Astrocyte (in vitro differentiated cells and primary cell): ENCODE data around the gene PML. TPM values are rescaled to one million over a fixed set of nuclear protein-coding genes. Genes with fewer than 3 reads are reported as not detected.

Experiments
- DNase-seq: peaks from one replicate; pipeline ENCODE4 v3.0.0-alpha.2; 2010; ENCODE audit warnings: low read depth
- FAIRE-seq: peaks from 2 replicates; lab custom pipeline; 2011; peaks lifted over from hg19 to GRCh38; lab: Jason Lieb, UNC
- H2AFZ ChIP-seq: 2 replicates; pipeline ENCODE4 v1.6.0; 2012; ENCODE audit warnings: low read depth, low read length, inconsistent platforms
- H3K27ac ChIP-seq: 2 replicates; pipeline ENCODE4 v1.5.1; 2011; ENCODE audit warnings: low read depth, low read length, inconsistent platforms
- H3K27me3 ChIP-seq: 2 replicates; pipeline ENCODE4 v1.6.0; 2011; ENCODE audit warnings: low read length, inconsistent platforms; ENCODE audit not compliant: insufficient read depth
- H3K36me3 ChIP-seq: 2 replicates; pipeline ENCODE4 v1.5.1; 2011; ENCODE audit warnings: low read length, inconsistent platforms; ENCODE audit not compliant: insufficient read depth
- H3K4me1 ChIP-seq: 2 replicates; pipeline ENCODE4 v1.5.1; 2011; ENCODE audit warnings: low read length, inconsistent platforms; ENCODE audit not compliant: insufficient read depth
- H3K4me2 ChIP-seq: 2 replicates; pipeline ENCODE4 v1.6.0; 2012; ENCODE audit warnings: low read length, inconsistent platforms
- H3K4me3 ChIP-seq: 2 replicates; pipeline ENCODE4 v1.5.1; 2011; ENCODE audit warnings: low read depth, mild to moderate bottlenecking, low read length, inconsistent platforms; ENCODE audit not compliant: insufficient read depth
- H3K79me2 ChIP-seq: 2 replicates; pipeline ENCODE4 v1.6.0; 2012; ENCODE audit warnings: mild to moderate bottlenecking, low read length, inconsistent platforms; ENCODE audit not compliant: insufficient read depth
- H3K9ac ChIP-seq: 2 replicates; pipeline ENCODE4 v1.6.0; 2012; ENCODE audit warnings: mild to moderate bottlenecking, low read length, inconsistent platforms
- H3K9me3 ChIP-seq: 2 replicates; pipeline ENCODE4 v1.5.1; 2012; ENCODE audit warnings: low read depth, mild to moderate bottlenecking, low read length, inconsistent platforms; ENCODE audit not compliant: insufficient read depth
- H4K20me1 ChIP-seq: 2 replicates; pipeline ENCODE4 v1.6.0; 2012; ENCODE audit warnings: low read length, inconsistent platforms; ENCODE audit not compliant: insufficient read depth
- H3K27ac Mint-ChIP-seq: one replicate; pipeline ENCODE4 v1.8.0; 2021; ENCODE audit warnings: mild to moderate bottlenecking, mixed read lengths; ENCODE audit not compliant: unreplicated experiment
- H3K27me3 Mint-ChIP-seq: one replicate; pipeline ENCODE4 v1.8.0; 2021; ENCODE audit warnings: low read depth, mixed read lengths; ENCODE audit not compliant: unreplicated experiment
- H3K36me3 Mint-ChIP-seq: one replicate; pipeline ENCODE4 v1.8.0; 2021; ENCODE audit warnings: low read depth, mixed read lengths; ENCODE audit not compliant: unreplicated experiment
- H3K4me1 Mint-ChIP-seq: one replicate; pipeline ENCODE4 v1.8.0; 2021; ENCODE audit warnings: low read depth, mixed read lengths; ENCODE audit not compliant: unreplicated experiment
- H3K4me3 Mint-ChIP-seq: one replicate; pipeline ENCODE4 v1.8.0; 2021; ENCODE audit warnings: mild to moderate bottlenecking, moderate library complexity, mixed read lengths; ENCODE audit not compliant: unreplicated experiment
- H3K9me3 Mint-ChIP-seq: one replicate; pipeline ENCODE4 v1.8.0; 2021; ENCODE audit warnings: mild to moderate bottlenecking, mixed read lengths; ENCODE audit not compliant: unreplicated experiment
- EZH2 ChIP-seq: IDR thresholded peaks from 2 replicates; pipeline ENCODE4 v1.6.1; 2012; ENCODE audit warnings: mild to moderate bottlenecking, low read length, inconsistent platforms; ENCODE audit not compliant: insufficient read depth
- total RNA-seq: library from RNA; stranded (reverse); gene quantifications from 2 replicates; pipeline ENCODE4 v1.2.1, GENCODE V29; 2021
- TF ChIP-seq, protein P1 (sequence below): IDR thresholded peaks from 2 replicates; pipeline ENCODE4 v1.5.1; 2011; ENCODE audit warnings: low read depth, mild to moderate bottlenecking, inconsistent platforms, low read length, moderate library complexity; ENCODE audit not compliant: insufficient read depth

Gene PML
- total RNA-seq, 1 donor from 2014 or later = 116 TPM

DNA sequence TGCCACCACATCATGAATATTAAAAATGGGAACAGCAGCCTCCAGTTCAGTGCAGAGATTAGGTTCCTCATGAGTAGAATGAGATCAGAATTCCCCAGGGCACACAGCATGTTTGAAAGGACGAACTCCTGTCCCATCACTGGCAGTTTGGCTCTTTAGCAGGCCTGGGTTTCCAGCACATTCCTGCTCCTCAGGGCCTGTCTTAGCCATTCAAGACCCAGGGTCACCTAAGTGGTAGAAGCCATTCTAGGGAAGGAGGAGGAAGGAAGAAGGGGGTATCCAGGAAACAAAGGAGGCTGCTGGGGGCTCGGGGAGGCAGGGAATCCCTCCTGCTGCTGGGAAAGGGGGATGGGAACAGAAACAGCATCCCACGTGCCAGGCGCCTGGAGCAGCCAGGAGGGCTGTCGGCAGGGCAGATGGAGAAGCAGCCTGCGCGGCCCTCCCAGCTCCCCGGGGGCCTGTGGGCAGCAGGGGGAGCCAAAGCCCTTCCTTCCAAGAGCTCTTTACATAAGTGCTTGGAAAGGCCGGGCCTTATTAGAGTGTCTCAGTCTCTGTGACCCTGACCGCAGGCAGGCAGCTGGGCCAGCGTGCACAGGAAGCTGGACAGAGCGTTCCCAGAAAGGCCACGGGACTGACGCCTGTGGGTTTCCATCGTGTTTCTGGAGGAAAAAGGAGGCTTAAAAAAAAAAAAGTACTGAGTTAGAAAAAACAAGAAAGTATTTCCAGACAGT is 43.5 kb upstream of the PML start:
- Histone ChIP-seq H3K27ac (peak overlapping the region; percentile 83), H3K9me3 (no peaks in the 10 kb centered on the region), H3K4me2 (peak overlapping the region; percentile 61), H3K4me3 (no peak overlapping the region), H3K9ac (peak overlapping the region; percentile 76), H2AFZ (no peak overlapping the region), H3K79me2 (no peaks in the 10 kb centered on the region), H3K4me1 (peaks cover 23% of the 10 kb centered on the region), H3K27me3 (no peaks in the 10 kb centered on the region), H3K36me3 (peaks cover 39% of the 10 kb centered on the region), H4K20me1 (peaks cover 6% of the 10 kb centered on the region)
- Mint-ChIP-seq H3K27me3 (no peaks in the 10 kb centered on the region), H3K9me3 (no peaks in the 10 kb centered on the region), H3K36me3 (peaks cover 25% of the 10 kb centered on the region), H3K27ac (peak overlapping the region; percentile 96), H3K4me1 (peaks cover 39% of the 10 kb centered on the region), H3K4me3 (peak overlapping the region; percentile 29)
- TF ChIP-seq EZH2 = no peak
- TF ChIP-seq, protein P1, sequence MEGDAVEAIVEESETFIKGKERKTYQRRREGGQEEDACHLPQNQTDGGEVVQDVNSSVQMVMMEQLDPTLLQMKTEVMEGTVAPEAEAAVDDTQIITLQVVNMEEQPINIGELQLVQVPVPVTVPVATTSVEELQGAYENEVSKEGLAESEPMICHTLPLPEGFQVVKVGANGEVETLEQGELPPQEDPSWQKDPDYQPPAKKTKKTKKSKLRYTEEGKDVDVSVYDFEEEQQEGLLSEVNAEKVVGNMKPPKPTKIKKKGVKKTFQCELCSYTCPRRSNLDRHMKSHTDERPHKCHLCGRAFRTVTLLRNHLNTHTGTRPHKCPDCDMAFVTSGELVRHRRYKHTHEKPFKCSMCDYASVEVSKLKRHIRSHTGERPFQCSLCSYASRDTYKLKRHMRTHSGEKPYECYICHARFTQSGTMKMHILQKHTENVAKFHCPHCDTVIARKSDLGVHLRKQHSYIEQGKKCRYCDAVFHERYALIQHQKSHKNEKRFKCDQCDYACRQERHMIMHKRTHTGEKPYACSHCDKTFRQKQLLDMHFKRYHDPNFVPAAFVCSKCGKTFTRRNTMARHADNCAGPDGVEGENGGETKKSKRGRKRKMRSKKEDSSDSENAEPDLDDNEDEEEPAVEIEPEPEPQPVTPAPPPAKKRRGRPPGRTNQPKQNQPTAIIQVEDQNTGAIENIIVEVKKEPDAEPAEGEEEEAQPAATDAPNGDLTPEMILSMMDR = peak; percentile 64
- DNase-seq (peak; percentile 98), FAIRE-seq (peak; percentile 17)

DNA sequence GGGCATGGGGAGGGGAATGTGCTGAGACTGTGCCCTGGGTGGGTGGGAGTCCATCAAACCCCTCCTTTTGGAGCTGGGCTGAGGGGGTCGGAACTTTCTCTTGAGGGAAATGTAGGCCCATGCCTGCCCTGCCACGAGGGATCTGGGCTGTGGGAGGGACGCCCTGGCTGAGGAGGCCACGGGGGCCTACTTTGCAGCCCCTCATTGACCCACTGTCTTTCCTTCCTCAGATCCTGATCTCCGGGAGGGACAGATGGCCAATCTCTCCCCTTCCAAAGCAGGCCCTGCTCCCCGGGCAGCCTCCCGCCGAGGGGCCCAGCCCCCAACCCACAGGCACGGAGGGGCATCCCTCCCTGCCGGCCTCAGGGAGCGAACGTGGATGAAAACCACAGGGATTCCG is 42.9 kb upstream of the PML start:
- H3K27ac Mint-ChIP-seq = peak overlapping the region; percentile 96
- H3K27me3 Mint-ChIP-seq = no peaks in the 10 kb centered on the region
- H3K4me2 ChIP-seq = peak overlapping the region; percentile 61
- H3K9ac ChIP-seq = peak overlapping the region; percentile 76
- no peaks in the 10 kb centered on the region for H3K79me2 ChIP-seq
- no peak for TF ChIP-seq EZH2
- TF ChIP-seq, protein P1 = no peak
- DNase-seq (no peak), FAIRE-seq (no peak)
- H3K4me3 ChIP-seq = no peak overlapping the region
- no peaks in the 10 kb centered on the region for H3K9me3 ChIP-seq
- peak overlapping the region; percentile 83 for H3K27ac ChIP-seq
- H4K20me1 ChIP-seq = peaks cover 6% of the 10 kb centered on the region
- peaks cover 41% of the 10 kb centered on the region for H3K4me1 Mint-ChIP-seq
- no peaks in the 10 kb centered on the region for H3K27me3 ChIP-seq
- H2AFZ ChIP-seq = no peak overlapping the region
- H3K9me3 Mint-ChIP-seq = no peaks in the 10 kb centered on the region
- peaks cover 39% of the 10 kb centered on the region for H3K36me3 ChIP-seq
- peak overlapping the region; percentile 29 for H3K4me3 Mint-ChIP-seq
- peaks cover 29% of the 10 kb centered on the region for H3K4me1 ChIP-seq
- H3K36me3 Mint-ChIP-seq = peaks cover 23% of the 10 kb centered on the region
